Stromal cell of bone marrow (primary cell): ENCODE data around the gene TOM1L2.
"Not testable (repeated sequence)": the region's sequence is repeated elsewhere in the genome, so short reads cannot be mapped to it uniquely, and the experiment has no call there.

ENCODE experiments used
- DNase-seq: peaks from one replicate; pipeline ENCODE4 v3.0.0-alpha.2; 2012; ENCODE audit warnings: low read depth

TOM1L2 gene

DNA sequence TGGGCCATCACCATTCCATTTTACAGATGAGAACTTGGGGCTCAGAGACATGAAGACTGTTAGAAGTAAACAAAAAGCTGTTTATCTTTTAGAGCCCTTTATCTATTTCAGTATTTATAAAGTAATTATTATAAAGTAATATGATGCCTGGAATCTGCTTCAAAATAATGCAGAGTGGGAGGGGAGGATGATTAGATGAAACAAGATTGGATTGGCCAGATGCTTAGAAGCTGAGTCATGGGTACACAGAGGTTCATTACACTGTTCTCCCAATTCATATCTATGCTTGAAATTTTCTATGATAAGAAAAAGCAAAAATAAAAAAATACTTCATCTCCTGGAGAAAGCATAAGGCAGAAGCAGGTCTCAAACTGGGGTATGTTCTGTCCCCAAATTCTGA, 29.4 kb downstream of the TOM1L2 start:
- no peak for DNase-seq

- no peak for DNase-seq
Observed at GRCh38 chr17:17941015-17941414, 31.2 kb downstream of the TOM1L2 start.

DNA sequence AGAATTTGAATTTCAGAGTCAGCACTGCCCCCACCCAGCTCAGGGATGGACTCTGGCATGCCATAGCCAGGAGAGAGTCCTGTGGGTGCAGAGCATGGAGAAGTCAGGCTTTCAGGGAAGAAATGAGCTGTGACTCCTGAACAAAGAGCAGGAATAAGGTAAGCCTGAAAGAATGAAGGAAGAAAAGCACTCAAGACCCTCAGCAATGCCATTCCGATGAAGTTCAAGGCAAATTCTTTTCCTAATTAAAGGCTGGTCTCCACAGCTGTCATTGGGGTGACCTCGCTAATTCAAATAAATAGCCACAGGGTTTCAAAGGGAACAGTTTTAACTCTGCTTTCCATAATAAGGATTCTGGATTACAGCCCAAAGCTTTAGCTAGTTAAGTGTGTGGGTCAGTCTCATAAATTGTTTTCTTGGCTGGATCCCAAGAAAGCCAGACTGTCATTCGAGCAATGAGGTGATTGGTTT, 31.7 kb downstream of the TOM1L2 start:
- no peak for DNase-seq

DNA sequence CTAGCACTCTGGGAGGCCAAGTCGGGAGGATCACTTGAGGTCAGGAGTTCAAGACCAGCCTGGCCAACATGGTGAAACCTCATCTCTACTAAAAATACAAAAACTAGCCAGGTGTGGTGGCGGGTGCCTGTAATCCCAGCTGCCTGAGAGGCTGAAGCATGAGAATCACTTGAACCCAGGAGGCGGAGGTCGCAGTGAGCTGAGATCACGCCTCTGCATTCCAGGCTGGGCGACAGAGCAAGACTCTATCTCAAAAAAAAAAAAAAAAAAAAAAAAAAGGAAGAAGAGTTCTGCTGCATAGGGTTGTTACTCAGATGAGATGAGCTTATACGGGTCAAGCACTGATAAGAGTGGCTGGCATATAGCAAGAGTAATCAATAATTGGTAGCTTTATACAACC, 32.3 kb downstream of the TOM1L2 start:
- not testable (repeated sequence) for DNase-seq

DNA sequence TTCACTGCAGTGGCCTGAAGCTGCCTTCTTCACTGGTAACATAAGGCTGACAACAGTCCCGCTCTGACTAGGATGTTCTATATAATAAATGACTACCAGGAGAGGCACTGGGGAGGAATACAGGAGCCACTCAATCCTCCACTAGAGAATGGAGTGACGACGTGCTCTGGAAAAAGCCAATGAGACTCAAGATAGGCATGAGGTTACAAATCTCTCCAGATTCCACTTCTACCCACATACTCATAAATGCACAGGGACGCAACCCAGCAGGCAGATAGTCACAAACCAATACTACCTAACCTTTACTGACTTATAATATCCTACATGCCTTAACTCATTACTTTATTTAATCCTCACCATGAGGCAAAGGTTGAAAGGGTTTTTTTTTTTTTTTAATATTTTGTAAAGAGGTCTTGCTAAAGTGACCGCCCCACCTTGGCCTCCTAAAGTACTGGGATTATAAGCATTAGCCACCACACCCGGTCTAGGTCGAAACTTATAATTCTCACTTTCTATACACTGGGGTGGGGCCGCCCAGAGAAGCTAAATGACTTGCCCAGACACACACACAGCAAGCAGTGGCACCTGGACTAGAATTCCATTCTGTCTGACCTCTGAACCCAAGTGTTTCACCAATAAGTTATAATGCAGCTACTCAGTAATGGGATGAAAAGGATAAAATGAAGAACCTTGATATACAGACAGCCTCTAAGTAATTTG, 33.7 kb downstream of the TOM1L2 start:
- DNase-seq, result no peak

DNA sequence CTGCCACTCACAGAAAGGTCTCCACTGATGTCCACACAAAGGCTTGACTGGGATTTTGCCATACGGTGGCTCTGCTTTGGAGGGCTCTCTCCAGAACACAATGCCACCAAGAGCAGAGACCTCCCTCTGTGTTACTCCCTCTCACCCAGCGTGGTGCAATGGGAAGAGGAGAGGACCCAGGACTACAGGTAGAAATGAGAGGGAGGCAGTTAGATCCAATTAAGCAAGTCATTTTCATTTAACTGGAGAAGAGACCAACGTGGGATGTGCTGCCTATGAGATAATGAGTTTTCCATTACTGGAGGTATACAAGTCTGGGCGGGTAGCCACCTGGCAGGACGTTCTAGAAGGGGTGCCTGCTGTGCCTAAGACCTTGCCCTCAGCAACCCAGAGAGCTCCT, 34.2 kb downstream of the TOM1L2 start:
- no peak for DNase-seq

GRCh38 chr17:17937201-17937853, 34.9 kb downstream of the TOM1L2 start:
- no peak for DNase-seq

GRCh38 chr17:17935321-17936271, 36.6 kb downstream of the TOM1L2 start:
- DNase-seq, result peak; percentile 86

DNA sequence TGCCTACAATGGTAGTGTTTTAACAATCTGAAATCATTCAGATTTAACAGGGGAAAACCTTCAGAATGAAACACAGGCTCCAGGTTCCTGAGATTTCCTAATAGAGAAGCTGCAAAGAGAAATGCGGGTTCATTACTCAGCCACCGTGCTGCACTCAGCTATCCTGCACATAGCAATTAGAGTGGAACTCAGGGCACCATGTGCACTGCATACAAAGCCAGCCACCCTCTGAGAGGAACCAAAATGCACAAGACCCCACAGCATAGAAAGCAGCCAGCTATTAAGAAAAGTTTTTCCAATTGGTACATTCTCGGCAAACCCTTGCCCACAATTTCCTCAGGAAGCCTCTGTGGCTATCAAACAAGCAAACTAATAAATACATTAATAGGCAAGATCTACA, 37.4 kb downstream of the TOM1L2 start:
- no peak for DNase-seq

DNA sequence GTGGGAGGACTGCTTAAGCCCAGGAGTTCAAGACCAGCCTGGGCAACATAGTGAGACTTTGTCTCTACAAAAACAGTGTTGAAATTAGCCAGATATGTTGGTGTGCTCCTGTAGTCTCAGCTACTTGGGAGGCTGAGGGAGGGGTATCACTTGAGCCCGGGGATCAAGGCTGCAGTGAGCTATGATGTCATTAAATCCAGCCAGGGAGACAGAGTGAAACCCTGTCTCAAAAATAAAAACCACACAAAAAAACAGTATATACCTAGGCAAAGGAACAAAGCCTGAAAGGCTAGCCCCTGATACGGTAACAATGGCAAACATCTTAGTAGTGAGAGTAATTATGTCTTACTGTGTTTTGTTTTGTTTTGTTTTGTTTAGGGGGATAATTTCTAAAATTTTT, 38.0 kb downstream of the TOM1L2 start:
- no peak for DNase-seq

DNA sequence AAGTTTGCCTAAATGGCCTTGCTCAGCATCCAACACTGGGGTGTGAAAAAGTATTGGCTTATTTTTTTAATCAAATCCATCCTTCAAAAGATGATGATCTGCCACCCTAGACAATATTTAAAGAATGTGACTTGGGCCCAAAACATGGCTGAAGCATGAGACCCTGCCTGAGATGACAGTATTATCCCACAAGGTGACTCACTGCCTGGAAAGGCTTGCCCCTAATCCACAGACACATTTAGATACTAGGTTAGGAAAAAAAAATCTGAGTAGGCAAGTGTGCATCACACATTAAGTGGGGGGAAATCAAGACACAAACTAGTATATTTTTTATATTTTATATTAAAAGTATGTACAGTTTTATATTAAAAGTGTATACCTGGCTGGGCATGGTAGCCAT, 38.4 kb downstream of the TOM1L2 start:
- peak; percentile 18 for DNase-seq

DNA sequence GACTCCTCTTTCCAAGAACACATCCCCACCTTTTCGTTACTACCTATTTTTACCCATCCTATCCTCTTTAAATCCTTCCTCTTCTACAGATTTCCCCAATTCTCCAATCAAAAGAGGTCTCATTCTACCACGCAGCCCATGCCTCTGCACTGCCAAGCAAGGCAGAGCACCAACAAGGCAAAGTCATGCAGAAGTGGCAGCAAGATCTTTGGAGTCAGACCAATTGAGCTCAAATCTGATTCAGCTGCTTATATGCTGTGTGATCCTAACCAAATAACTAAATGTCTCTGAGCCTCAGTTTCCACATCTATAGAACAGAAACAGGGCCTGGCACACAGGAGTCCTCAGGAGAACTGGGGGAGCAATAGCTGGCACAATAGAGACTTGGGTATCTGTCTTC, 41.0 kb downstream of the TOM1L2 start:
- DNase-seq, result no peak

DNA sequence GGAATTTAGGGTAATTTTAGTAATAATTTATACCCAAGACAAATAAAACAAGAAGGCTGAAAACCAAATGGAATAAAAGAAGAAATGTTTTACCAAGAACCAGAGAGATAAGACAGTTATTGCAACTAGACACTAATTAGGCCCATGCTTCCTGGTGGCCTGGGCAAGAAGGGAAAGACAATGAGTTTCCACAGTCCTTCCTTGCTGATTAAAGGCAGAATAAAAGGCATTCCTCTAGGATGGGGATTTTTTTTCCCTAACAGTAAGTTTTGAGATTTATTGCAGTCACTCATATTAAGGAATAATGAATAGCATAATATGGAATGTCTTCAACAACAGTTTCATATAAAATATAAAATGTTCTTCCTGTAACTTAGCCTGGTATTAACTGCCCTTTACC, 41.5 kb downstream of the TOM1L2 start:
- no peak for DNase-seq

DNA sequence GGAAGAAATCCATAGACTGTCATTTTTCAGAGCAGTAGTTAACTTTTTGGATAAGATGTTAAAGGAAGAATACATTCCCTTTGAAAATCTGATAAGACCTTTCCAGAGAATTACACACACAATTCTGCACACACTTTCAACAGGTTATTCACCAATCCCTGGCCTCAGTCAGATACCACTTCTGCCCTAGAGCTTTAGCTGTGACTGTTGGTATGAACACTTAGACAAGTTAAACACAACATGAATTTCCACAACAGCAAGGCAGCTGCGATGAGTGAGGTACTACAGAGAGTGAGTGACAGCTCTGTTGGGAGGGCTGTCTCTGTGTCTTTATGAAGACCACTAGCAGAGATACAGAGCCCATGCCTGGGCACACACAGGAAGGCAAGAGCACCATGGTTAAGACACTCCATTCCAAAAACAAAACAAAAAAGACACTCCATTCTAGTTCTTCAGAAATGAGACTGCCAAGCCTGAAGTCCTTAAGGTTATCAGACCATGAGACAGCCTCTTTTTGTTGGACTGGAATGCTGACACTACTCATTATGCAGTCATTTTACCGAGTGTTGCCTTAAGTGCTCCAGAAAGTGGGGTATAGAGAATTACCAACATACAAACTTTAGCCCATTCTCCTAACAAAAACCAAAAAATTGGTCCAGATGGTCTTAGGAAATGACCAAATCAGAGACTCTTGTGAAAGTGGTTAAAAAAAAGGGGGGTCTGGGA, 42.4 kb downstream of the TOM1L2 start:
- no peak for DNase-seq

- no peak for DNase-seq
Observed at GRCh38 chr17:17928398-17929287, 43.6 kb downstream of the TOM1L2 start.

- no peak for DNase-seq
Observed at GRCh38 chr17:17926840-17927449, 45.3 kb downstream of the TOM1L2 start.

GRCh38 chr17:17926036-17926435, 46.2 kb downstream of the TOM1L2 start:
- DNase-seq, result no peak

- DNase-seq, result no peak
Observed at GRCh38 chr17:17924857-17925250, 47.3 kb downstream of the TOM1L2 start.

GRCh38 chr17:17924131-17924856, 47.9 kb downstream of the TOM1L2 start:
- DNase-seq, result no peak
